OCI-LY3 (cell line): ENCODE results near the gene LUC7L2.
"Not testable (repeated sequence)": the region's sequence is repeated elsewhere in the genome, so short reads cannot be mapped to it uniquely, and the experiment has no call there.

Experiments used
- H2AFZ ChIP-seq: fragments of 200-600, 300-600 bp; shearing (Covaris generic); 2 replicates; pipeline ENCODE4 v1.6.0; 2014; ENCODE audit warnings: antibody characterized with exemption, low read depth, low read length
- H3K27ac ChIP-seq: fragments of 200-600, 300-600 bp; sonication (generic); 2 replicates; pipeline ENCODE4 v1.5.1; 2014; ENCODE audit warnings: mild to moderate bottlenecking, low read length, moderate library complexity, mixed read lengths
- H3K27me3 ChIP-seq: fragments of 200-600, 300-600 bp; sonication (generic); 2 replicates; pipeline ENCODE4 v1.6.1; 2014; ENCODE audit warnings: low read depth, low read length, mixed read lengths
- H3K36me3 ChIP-seq: fragments of 200-600, 300-600 bp; sonication (generic); replicated peaks from 2 replicates; pipeline ENCODE3; 2014; ENCODE audit warnings: low read depth, low read length, mixed read lengths
- H3K4me1 ChIP-seq: fragments of 300-600, 200-600 bp; sonication (generic); 2 replicates; pipeline ENCODE4 v1.6.1; 2014; ENCODE audit warnings: low read length, mixed read lengths
- H3K4me2 ChIP-seq: fragments of 200-600, 300-600 bp; sonication (generic); 2 replicates; pipeline ENCODE4 v1.6.1; 2014; ENCODE audit warnings: low read length, mixed read lengths
- H3K4me3 ChIP-seq: fragments of 300-600, 200-600 bp; sonication (generic); 2 replicates; pipeline ENCODE4 v1.5.1; 2014; ENCODE audit warnings: antibody characterized with exemption, mild to moderate bottlenecking, low read length, moderate library complexity
- H3K79me2 ChIP-seq: fragments of 300-600, 200-600 bp; shearing (Covaris generic); 2 replicates; pipeline ENCODE4 v1.6.1; 2014; ENCODE audit warnings: mild to moderate bottlenecking, low read length, mixed read lengths
- H3K9ac ChIP-seq: fragments of 300-600, 200-600 bp; shearing (Covaris generic); 2 replicates; pipeline ENCODE4 v1.6.0; 2014; ENCODE audit warnings: mild to moderate bottlenecking, low read length, moderate library complexity
- H3K9me3 ChIP-seq: fragments of 200-600, 300-600 bp; shearing (Covaris generic); 2 replicates; pipeline ENCODE4 v1.6.1; 2014; ENCODE audit warnings: low read length, mixed read lengths; ENCODE audit not compliant: insufficient read depth
- H4K20me1 ChIP-seq: fragments of 200-600, 300-600 bp; sonication (generic); 2 replicates; pipeline ENCODE4 v1.6.1; 2016; ENCODE audit warnings: low read length, mixed read lengths; ENCODE audit not compliant: insufficient read depth
- CTCF ChIP-seq: fragments of 200-600, 300-600 bp; sonication (generic); IDR thresholded peaks from 2 replicates; pipeline ENCODE4 v1.5.1; 2014; ENCODE audit warnings: antibody characterized with exemption, low read length, low read depth
- EZH2phosphoT487 ChIP-seq: fragments of 200-600 bp; shearing (Covaris generic); IDR thresholded peaks from 2 replicates; pipeline ENCODE4 v1.6.1; 2018; ENCODE audit warnings: antibody characterized with exemption, mixed run types, low read depth

Gene LUC7L2

GRCh38 chr7:139427029-139427420 is 67.3 kb downstream of the LUC7L2 start:
- Histone ChIP-seq H3K27me3 (no peaks in the 10 kb centered on the region), H4K20me1 (no peaks in the 10 kb centered on the region), H3K79me2 (no peaks in the 10 kb centered on the region), H2AFZ (no peak overlapping the region), H3K27ac (no peak overlapping the region), H3K36me3 (peaks cover 24% of the 10 kb centered on the region), H3K4me3 (no peak overlapping the region), H3K4me1 (no peaks in the 10 kb centered on the region), H3K9me3 (no peaks in the 10 kb centered on the region), H3K9ac (no peak overlapping the region), H3K4me2 (no peak overlapping the region)
- TF ChIP-seq CTCF: no peak
- no peak for TF ChIP-seq EZH2phosphoT487

GRCh38 chr7:139427788-139428187 is 68.1 kb downstream of the LUC7L2 start:
- H3K4me1 ChIP-seq: no peaks in the 10 kb centered on the region
- H2AFZ ChIP-seq: no peak overlapping the region
- H3K4me2 ChIP-seq: no peak overlapping the region
- no peaks in the 10 kb centered on the region for H4K20me1 ChIP-seq
- TF ChIP-seq CTCF (no peak), EZH2phosphoT487 (no peak)
- peaks cover 16% of the 10 kb centered on the region for H3K36me3 ChIP-seq
- no peak overlapping the region for H3K9ac ChIP-seq
- no peaks in the 10 kb centered on the region for H3K27me3 ChIP-seq
- no peaks in the 10 kb centered on the region for H3K9me3 ChIP-seq
- H3K4me3 ChIP-seq: no peak overlapping the region
- H3K79me2 ChIP-seq: no peaks in the 10 kb centered on the region
- H3K27ac ChIP-seq: no peak overlapping the region

GRCh38 chr7:139429735-139430134 is 70.0 kb downstream of the LUC7L2 start:
- not testable (repeated sequence) for H3K79me2 ChIP-seq, H2AFZ ChIP-seq, H3K4me2 ChIP-seq, H3K9ac ChIP-seq, H3K4me1 ChIP-seq, H4K20me1 ChIP-seq, H3K27ac ChIP-seq, H3K27me3 ChIP-seq, H3K9me3 ChIP-seq, H3K36me3 ChIP-seq, H3K4me3 ChIP-seq

GRCh38 chr7:139430443-139430842 is 70.7 kb downstream of the LUC7L2 start:
- no peak overlapping the region for H2AFZ ChIP-seq
- no peaks in the 10 kb centered on the region for H3K79me2 ChIP-seq
- H3K27ac ChIP-seq: no peak overlapping the region
- no peak overlapping the region for H3K9ac ChIP-seq
- no peaks in the 10 kb centered on the region for H4K20me1 ChIP-seq
- no peak overlapping the region for H3K4me2 ChIP-seq
- TF ChIP-seq EZH2phosphoT487: no peak
- TF ChIP-seq CTCF: no peak
- no peaks in the 10 kb centered on the region for H3K4me1 ChIP-seq
- no peaks in the 10 kb centered on the region for H3K9me3 ChIP-seq
- H3K36me3 ChIP-seq: peaks cover 9% of the 10 kb centered on the region
- H3K27me3 ChIP-seq: no peaks in the 10 kb centered on the region
- H3K4me3 ChIP-seq: no peak overlapping the region

- no peaks in the 10 kb centered on the region for H3K9me3 ChIP-seq
- H3K9ac ChIP-seq: no peak overlapping the region
- no peak for TF ChIP-seq EZH2phosphoT487
- TF ChIP-seq CTCF: no peak
- H3K36me3 ChIP-seq: peaks cover 9% of the 10 kb centered on the region
- H2AFZ ChIP-seq: no peak overlapping the region
- H3K4me2 ChIP-seq: no peak overlapping the region
- no peaks in the 10 kb centered on the region for H3K4me1 ChIP-seq
- H4K20me1 ChIP-seq: no peaks in the 10 kb centered on the region
- H3K4me3 ChIP-seq: no peak overlapping the region
- H3K79me2 ChIP-seq: no peaks in the 10 kb centered on the region
- no peaks in the 10 kb centered on the region for H3K27me3 ChIP-seq
- no peak overlapping the region for H3K27ac ChIP-seq
These were observed 71.3 kb downstream of the LUC7L2 start for GRCh38 chr7:139431010-139431409.
